GM12874 (cell line): ENCODE data around the gene SUGCT.

Experiments
- TF ChIP-seq, protein P1 (sequence below): IDR thresholded peaks from 2 replicates; pipeline ENCODE4 v1.5.1; 2011; ENCODE audit warnings: low read depth, mild to moderate bottlenecking, control low read depth, low read length, moderate library complexity; ENCODE audit not compliant: insufficient read depth

The SUGCT gene

DNA sequence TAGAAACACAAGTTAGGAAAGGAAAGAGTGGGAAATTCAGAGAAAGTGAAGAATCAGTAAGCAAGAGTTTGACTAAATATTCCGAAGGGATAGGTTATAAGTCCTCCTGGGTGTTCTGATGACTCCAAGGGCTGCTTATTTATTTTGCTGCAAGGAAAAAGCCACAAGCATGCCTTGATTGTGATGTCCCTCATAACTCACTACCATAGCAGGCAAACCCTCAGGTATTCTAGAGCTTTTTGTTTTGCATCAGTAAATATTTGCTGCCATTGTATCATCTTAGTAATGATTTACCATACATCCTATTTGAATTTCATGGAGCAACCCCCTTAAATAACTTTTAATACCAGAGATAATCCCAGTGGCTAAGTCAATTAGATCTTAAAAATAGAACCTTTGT lies 688.1 kb downstream of the SUGCT start:
- TF ChIP-seq, protein P1, sequence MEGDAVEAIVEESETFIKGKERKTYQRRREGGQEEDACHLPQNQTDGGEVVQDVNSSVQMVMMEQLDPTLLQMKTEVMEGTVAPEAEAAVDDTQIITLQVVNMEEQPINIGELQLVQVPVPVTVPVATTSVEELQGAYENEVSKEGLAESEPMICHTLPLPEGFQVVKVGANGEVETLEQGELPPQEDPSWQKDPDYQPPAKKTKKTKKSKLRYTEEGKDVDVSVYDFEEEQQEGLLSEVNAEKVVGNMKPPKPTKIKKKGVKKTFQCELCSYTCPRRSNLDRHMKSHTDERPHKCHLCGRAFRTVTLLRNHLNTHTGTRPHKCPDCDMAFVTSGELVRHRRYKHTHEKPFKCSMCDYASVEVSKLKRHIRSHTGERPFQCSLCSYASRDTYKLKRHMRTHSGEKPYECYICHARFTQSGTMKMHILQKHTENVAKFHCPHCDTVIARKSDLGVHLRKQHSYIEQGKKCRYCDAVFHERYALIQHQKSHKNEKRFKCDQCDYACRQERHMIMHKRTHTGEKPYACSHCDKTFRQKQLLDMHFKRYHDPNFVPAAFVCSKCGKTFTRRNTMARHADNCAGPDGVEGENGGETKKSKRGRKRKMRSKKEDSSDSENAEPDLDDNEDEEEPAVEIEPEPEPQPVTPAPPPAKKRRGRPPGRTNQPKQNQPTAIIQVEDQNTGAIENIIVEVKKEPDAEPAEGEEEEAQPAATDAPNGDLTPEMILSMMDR: no peak

DNA sequence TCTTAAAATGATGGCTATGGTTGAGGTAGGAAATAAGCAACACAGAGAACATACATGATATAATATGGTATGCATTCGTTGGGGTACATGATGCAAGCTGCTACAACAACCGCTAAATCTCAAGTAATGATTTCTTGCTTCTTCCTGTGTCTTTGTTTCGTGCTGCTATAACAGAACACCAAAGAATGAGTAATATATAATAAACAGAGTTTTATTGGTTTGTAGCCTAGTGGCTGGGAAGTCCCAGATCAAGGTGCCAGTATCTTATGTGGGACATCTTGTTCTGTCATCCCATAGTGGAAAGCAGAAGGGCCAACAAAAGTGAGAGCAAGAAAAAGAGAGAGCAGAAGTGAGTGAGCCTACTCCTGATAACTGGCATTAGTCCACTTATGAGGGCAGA lies 689.7 kb downstream of the SUGCT start:
- TF ChIP-seq, protein P1: no peak

DNA sequence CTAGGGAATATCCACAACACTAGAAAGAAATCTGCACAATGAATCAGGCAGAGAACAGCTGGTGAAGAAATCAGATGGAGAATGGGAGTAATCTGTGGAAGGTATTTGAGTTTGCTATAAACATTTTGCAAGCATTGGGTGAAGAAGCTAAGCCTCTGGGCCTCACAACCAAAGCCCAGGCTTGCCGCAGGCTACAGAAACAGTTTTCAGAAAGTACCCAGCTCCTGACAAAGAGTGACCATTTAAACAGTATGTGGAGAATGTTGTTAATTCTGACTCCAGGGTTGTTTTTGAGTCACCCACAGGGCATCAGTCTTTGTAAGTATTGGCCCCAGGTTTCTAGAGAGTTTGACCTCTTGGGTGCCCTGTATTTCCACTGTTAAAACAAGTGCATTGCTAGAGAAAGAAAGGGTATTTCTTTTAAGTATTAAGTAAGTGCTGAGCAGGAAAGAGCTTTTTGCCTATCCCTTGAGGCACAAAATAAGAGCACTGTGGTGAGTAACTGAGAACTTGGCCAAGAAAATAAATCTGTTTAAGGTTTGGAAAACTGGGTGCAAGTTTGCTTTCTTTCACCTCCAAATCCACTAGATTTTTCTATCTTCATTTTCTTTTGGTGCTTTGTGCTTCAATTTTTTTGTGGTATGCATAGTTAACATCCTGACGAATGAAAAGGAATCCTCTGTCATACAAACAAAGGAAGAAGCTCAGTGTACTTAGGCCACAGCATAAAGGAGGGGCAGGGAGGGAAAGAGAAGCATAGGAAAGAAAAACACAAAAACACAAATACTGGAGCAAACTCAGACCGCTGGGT lies 691.8 kb downstream of the SUGCT start:
- TF ChIP-seq, protein P1: no peak

DNA sequence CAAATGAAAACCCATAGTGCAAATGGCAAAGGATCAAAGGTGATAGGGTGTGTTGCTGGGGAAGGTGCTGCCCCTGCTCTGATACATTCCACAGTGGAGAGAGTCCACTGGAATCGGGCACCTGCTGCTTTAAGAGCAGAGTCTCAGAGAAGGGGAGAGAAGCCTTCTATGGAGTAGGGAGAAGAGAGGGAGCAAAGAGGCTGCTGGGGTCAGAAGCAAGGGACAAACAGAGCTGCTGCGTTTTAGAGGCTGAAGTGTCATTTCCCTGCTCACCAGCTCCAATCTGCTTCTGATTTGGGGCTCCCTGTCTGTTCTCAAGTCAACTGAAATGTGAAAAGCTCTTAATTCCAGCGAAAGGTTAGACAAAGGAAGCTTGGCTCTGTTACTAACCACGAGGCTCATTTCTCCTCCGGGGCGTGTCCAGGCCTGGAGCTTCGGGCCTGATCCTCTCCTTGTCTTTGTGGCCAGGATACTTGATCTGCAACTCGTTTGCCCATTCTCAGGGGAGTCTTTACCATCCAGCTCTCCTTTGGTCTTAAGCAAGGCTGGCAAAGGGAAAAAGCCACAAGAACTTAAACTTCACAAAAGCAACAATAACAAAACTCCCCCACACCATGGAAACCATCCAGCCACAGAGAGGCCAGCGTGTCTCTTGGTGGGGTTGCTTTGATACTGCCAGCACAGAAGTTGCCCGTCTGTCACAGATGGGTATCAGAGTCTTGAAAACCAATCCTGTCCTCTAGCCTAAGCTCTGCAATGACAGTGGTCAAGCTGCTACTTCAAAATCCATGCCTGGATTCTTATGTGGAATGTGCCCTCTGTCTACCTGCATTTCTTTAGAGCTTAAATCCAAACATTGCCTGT lies 692.6 kb downstream of the SUGCT start:
- TF ChIP-seq, protein P1: no peak

DNA sequence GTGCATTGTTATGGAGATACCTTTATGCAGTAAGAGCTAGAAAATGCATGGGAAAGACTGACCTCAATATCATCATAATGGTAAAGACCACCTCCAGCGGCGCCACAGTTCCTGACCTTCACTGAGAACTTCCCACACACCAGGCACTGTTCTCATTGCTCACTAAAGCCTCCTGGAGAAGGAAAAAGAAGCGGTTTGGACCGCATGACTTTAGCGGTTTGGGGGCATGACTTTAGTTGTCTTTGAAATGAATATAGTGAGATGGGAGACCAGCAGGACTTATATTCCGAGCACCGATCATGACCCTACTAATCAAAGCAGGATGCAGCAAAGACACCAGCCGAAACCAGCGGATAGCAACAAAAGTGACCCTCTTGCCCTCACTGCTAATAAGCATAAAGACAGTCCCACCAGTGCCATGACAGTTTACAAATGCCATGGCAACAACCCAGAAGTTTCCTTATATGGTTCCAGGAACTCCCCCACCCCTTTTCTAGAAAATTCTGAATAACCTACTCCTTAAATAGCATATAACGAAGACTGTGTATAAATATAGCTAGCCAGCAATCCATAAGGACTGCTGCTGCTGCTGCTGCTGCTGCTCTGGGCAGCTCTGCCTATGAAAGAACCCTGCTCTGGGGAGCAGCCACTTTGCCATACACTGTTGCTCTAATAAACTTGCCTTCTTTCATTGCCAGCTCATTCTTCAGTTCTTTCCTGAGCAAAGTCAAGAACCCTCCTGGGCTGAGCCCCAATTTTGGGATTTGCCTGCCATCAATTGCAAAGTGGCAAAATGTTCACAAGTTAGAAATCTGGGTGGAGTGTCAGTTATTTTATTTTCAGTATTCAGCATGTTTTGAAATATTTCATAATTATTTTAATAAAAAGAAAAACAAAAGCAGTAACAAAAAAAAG lies 694.1 kb downstream of the SUGCT start:
- TF ChIP-seq, protein P1: no peak

DNA sequence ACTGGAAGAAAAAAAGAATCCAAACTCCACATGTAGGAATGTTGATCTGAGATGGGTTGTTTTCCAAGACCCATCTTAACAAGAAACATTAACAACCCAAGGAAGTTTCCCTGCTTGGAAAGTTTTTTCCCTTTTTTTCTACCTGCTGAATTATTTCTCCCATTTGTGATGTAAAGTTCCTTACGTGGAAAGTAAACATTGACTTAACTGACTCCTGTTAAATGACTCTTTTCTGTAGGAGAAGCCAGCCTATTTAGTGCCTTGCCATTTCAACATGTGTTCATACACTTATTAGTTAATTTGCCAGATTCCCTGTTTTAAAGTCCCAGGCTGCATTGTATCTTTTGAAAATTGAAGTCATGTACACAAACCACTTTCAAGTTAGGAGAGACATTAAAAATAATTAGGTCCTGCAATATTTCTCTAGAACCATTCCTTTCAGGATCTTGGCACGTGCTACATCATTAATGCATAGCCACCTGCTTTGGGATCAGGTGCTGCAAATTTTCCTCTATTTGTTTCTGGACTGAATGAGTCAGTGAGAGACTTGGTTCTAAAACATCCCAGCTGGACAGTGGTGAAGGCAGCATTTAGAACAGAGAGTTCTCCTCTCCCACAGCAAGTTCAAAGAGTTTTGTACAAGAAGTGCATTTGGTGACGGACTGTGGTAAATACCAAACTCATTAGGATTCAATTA lies 698.5 kb downstream of the SUGCT start:
- TF ChIP-seq, protein P1: no peak
